Activated CD4-positive, CD25-positive, alpha-beta regulatory T cell treated with anti-CD3 and anti-CD28 coated beads, Interleukin-2, amount 50 U/mL, for 72 hours (primary cell): ENCODE measurements around the gene MAN2B2.
"Not testable (repeated sequence)": the region's sequence is repeated elsewhere in the genome, so short reads cannot be mapped to it uniquely, and the experiment has no call there.

Source experiments
- DNase-seq: peaks from one replicate; pipeline ENCODE4 v3.0.0; 2021

MAN2B2 gene

DNA sequence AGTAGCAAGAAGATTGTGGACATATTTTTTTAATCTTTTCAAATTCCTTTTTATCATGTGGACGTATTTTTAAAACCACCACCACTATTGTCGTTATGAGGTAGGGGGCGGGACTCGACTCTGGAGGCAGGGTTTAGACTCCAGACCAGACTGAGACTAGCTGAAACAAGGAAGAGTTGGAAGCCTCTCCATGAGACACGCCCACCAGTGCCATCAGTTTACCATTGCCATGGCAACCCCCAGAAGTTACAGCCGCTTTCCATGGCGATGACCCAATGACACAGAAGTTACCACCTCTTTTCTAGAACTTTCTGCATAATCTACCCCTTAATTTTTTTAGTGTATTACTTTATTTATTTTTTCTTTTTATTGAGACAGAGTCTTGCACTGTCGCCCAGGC lies 74.2 kb downstream of the MAN2B2 start:
- no peak for DNase-seq

DNA sequence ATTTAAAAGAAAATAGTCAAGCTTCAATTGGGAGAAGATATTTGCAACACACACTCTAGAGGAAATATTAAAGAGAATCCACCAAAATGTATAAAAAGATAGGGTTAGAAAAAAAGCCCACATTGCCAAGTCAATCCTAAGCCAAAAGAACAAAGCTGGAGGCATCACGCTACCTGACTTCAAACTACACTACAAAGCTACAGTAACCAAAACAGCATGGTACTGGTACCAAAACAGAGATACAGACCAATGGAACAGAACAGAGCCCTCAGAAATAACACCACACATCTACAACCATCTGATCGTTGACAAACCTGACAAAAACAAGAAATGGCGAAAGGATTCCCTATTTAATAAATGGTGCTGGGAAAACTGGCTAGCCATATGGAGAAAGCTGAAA lies 79.2 kb downstream of the MAN2B2 start:
- DNase-seq = not testable (repeated sequence)

DNA sequence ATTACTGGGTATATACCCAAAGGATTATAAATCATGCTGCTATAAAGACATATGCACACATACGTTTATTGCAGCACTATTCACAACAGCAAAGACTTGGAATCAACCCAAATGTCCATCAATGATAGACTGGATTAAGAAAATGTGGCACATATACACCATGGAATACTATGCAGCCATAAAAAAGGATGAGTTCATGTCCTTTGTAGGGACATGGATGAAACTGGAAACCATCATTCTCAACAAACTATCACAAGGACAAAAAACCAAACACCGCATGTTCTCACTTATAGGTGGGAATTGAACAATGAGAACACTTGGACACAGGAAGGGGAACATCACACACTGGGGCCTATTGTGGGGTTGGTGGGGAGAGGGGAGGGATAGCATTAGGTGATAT lies 80.3 kb downstream of the MAN2B2 start:
- not testable (repeated sequence) for DNase-seq

DNA sequence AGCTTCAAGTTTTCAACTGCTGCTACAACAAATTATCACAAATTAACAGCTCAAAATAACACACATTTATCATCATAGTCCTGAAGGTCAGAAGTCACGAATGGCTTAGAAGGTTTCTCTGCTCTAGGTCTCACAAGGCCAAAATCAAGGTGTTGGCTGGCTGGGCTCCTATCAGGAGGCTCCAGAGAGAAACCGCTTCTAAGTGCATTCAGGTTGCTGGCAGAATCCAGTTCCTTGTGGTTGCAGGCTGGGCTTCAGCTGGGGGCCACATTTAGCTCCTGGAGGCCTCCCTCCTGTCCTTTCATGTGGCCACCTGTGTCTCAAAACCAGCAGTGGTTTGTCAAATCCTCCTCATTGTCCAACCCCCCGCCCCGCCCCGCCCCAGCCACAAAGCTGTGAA lies 80.9 kb downstream of the MAN2B2 start:
- DNase-seq = no peak

DNA sequence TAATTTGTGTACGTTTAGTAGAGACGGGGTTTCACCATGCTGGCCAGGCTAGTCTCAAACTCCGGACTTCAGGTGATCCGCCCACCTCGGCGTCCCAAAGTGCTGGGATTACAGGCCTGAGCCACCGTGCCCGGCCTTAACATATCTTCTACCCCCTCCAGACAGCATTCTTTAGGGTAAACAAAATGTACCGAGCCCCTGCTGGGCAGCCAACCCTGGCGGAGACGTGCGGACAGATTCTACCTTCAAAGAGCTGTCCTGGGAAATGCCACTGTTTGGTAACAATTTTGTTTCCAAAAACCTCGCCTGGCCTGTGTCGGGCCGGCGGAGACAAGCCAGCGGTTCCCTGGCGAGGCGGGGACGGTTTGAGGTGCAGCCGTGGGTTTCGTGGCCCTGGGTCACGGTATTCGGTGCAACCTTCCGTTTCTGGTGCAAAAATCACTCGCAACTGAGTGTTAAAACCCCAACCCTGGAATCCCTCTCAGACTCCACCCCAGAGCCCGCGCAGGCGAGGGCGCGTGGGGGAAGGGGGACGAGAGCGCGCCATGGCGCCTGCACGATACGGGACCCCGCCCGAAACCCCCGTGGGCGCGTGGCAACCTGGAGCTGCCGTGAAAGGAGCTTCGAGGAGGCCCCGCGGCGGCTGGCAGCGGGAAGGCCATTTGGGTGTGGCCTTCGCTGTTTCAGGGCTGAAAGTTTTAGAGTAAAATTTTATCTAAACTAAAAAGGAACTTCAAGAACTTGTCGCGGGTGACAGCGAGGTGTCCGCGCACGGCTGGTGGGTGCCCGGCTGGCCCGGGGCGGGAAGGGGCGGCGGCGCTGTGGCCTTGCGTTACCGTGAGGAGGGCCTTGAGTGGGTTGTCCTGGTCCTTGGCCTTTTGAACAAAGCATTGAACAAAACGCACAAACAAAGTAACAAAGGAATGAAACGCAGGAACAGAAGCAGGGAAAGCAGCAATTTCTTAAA lies 82.5 kb downstream of the MAN2B2 start:
- no peak for DNase-seq

DNA sequence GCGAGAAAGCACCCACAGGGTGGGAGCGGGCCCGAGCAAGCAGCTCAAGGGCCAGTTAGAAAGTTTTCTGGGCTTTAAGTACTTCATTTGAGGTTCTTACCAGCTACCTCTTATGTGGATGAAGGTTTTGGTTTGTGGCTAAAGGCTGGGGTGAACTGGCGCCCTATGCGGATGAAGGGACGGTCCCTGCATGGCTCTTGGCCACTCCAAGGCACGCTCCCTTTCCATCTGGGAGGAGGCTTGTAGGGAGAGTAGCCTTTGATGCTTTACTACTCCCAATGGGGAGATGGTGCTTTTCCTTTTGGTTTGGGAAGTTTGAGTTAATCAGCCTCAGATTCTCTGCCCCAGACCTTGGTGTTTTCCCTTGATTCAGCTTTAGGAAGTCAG lies 83.2 kb downstream of the MAN2B2 start:
- DNase-seq = no peak

DNA sequence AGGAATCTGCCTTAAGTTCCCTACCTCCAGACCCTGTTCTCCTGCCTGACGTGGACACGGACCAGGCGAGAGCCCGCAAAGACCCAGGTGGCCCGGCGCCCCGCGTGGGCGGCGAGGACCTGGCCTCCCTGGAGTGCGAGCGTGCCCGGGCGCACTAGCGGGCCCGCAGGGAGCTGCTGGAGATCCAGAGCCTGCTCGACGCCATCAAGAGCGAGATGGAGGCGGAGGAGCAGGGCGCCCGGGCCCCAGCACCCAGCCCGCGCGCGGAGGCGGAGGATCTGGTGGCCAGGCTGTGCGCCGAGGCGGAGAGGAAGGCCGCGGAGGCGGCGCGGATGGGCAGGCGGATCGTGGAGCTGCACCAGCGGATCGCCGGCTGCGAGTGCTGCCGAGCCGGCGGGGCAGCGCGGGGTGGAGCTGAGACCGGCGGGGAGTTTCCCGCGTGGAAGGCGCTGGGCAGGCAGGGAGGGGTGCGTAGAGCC lies 83.6 kb downstream of the MAN2B2 start:
- peak; percentile 61 for DNase-seq

DNA sequence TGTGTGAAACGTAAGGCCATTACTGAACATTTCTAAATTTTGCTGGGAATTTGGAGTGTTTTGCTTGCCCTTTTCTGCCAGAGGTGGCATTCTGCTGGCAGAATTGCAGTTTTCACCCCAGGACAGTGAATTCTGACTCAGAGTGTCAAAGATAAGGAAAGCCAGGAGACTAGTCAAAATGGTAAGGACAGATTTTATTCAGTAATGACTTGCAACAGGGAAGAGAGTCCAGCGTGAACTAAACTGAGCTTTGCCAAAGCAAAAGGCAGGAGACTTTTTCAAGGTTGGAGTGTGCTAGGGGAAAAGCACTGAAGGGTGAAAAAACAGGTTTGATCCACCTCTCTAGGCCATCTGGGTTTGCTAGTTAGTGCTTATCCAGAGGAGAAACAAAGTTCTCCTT lies 84.9 kb downstream of the MAN2B2 start:
- DNase-seq = no peak

DNA sequence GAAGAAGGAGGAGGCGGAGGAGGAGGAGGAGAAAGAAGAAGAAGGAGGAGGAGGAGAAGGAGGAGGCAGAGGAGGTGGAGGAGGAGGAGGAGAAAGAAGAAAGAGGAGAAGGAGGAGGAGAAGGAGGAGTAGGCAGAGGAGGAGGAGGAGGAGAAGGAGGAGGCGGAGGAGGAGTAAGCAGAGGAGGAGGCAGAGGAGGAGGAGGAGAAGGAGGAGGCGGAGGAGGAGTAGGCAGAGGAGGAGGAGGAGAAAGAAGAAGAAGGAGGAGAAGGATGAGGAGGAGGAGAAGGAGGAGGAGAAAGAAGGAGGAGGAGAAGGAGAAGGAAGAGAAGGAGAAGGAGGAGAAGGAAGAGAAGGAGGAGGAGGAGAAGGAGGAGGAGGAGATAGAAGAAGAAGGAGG lies 85.4 kb downstream of the MAN2B2 start:
- no peak for DNase-seq

DNA sequence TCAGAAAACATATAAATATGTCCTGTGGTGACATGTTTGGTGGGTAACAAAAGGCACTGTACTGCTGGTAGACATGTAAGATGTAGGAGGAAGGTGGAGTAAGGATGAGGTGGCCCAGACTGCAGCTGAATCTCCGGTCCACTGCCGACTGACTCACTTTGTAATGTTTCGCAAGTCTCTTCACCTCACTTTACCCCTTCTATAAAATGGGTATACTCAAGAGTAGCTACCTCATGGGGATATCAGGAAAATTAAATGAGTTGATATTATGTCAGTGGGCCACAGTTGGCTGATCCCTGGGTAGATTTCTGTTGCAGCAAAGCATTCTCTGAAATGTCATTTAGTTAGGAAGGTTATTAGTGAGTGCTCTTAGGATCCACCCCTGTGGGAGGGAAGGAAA lies 87.6 kb downstream of the MAN2B2 start:
- DNase-seq = no peak

DNA sequence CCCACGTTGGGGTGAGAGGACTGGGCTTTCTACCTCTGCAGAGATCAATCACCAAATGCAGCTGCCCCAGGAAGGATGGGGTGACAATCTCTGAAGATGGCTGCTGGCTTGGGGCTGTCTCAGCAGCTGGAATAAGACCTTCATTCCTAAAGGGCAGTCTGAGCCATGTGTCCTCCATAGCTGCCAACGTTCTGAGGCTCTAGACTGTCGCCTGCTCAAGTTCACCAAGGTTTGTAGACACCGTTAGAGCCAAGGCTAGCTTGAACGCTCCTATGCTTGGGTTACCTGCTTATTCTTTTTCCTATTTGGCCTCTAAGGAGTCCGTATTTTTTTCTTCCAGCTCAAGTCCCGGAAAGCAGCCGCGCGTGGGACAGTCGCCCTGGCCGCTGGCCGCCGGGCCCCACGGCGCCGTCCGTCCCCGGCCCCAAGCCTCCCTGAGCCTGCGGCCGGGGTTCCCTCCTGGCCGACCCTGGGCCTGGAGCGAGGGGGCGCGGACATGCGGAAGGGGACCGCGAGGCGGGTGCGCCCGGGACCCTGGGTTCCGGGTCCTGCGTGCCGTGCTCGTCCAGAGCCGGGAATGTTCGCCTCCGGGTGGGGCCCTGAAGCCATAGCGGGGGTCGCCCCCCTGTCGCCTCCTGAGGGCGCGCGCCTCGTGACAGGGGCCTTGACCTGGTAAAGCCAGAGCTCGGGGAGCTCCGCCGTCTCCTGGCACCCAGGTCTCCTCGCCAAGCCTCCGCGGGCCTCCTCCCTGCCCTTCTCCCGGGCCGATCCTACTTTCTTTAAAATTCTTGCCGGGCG lies 88.8 kb downstream of the MAN2B2 start:
- no peak for DNase-seq

DNA sequence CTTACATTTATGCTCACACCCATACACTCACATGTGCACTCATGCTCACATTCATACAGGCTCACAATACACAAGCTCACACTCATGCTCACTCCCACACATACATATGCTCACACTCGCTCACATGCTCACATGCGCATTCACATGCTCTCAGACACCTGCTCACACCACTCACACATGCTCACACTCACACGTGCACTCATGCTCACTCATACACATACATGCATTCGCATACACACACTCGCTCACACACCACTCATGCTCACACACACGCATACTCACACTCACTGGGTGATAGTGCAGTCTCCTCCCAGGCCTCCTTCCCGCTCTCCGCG lies 90.3 kb downstream of the MAN2B2 start:
- no peak for DNase-seq

DNA sequence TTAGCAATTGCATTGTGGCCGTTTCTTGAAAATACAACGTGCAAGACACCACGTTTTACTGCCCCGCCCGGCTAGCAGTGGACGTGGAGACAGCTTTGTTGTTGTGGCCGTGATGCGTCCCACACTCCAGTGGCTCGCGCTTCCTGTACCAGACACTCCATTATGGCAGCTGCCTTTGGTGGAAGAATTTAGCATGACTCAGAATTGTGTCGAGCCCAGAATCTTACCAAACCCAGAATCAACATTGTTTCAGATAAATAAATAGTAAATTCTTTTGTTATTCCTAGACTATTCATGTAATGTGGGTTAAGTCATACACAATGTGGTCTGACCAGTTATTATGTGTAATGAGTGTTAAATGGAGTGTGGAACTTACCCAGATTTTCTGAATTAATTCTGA lies 93.4 kb downstream of the MAN2B2 start:
- DNase-seq = no peak

DNA sequence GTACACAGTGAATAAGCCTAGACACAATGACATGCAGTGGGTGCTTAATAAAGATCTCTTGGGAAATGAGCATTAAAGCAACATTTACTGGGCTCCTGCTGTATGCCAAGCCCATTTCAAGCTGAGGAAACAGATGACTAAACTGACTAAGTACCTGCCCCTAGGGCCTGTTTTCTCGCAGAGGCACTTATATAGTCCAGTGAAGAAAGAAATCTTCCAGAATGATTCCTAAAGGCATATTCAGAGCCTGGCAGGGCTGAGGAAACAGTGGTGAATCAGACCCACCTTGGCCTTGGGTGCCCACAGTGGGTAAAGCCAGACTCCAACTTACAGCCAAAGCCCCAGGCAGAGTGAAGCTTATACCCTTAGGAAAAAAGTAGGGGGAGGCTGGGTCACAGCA lies 96.7 kb downstream of the MAN2B2 start:
- DNase-seq = no peak

DNA sequence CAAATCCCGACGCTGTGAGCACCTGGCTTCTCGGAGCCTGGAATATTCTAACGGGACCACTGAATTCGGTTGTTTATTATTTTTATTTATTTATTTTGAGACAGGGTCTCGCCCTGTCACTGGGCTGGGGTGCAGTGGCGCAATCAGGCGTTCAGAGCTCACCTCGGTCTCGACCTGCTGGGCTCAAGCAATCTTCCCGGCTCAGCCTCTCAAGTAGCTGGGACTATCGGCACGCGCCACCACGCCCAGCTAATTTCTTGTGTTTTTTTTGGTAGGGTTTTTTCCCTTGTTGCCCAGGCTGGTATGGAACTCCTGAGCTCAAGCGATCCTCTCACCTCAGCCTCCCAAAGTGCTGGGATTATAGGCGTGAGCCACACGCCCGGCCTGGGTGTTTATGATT lies 97.1 kb downstream of the MAN2B2 start:
- no peak for DNase-seq

DNA sequence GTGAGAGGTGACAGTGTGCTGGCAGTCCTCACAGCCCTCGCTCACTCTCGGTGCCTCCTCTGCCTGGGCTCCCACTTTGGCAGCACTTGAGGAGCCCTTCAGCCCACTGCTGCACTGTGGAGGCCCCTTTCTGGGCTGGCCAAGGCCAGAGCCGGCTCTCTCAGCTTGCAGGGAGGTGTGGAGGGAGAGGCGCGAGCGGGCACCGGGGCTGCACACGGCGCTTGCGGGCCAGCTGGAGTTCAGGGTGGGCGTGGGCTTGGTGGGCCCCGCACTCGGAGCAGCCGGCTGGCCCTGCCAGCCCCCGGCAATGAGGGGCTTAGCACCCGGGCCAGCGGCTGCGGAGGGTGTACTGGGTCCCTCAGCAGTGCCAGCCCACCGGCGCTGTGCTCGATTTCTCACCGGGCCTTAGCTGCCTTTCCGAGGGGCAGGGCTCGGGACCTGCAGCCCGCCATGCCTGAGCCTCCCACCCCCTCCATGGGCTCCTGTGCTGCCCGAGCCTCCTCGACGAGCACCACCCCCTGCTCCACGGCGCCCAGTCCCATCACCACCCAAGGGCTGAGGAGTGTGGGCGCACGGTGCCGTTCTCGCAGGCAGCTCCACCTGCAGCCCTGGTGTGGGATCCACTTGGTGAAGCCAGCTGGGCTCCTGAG lies 97.7 kb downstream of the MAN2B2 start:
- not testable (repeated sequence) for DNase-seq
